Progenitor cell of endocrine pancreas (in vitro differentiated cells): ENCODE measurements around the gene PCDHGA1. TPM values are rescaled to one million over a fixed set of nuclear protein-coding genes. Genes with fewer than 3 reads are reported as not detected.

Experiments
- DNase-seq: peaks from one replicate; pipeline ENCODE4 v3.0.0; 2021; ENCODE audit warnings: low spot score; ENCODE audit not compliant: unreplicated experiment
- H3K27ac Mint-ChIP-seq: 2 replicates; pipeline ENCODE4 v1.8.0; 2021; ENCODE audit warnings: mild to moderate bottlenecking, moderate library complexity, mixed read lengths
- H3K27me3 Mint-ChIP-seq: 2 replicates; pipeline ENCODE4 v1.8.0; 2021; ENCODE audit warnings: mixed read lengths
- H3K36me3 Mint-ChIP-seq: 2 replicates; pipeline ENCODE4 v1.8.0; 2022; ENCODE audit warnings: mixed read lengths; ENCODE audit not compliant: insufficient read depth
- H3K4me1 Mint-ChIP-seq: 2 replicates; pipeline ENCODE4 v1.8.0; 2021; ENCODE audit warnings: low read depth, mixed read lengths
- H3K4me3 Mint-ChIP-seq: 2 replicates; pipeline ENCODE4 v1.8.0; 2021; ENCODE audit warnings: low read depth, mild to moderate bottlenecking, moderate library complexity, mixed read lengths
- H3K9me3 Mint-ChIP-seq: 2 replicates; pipeline ENCODE4 v1.8.0; 2021; ENCODE audit warnings: low read depth, mixed read lengths
- total RNA-seq: library from RNA; stranded (reverse); gene quantifications from 2 replicates; pipeline ENCODE4 v1.2.1, GENCODE V29; 2021
- TF ChIP-seq, protein P1 (sequence below): fragments of 200-600 bp; sonication (generic); IDR thresholded peaks from one replicate; pipeline ENCODE4 v1.5.0; 2021; ENCODE audit warnings: antibody characterized with exemption, mild to moderate bottlenecking; ENCODE audit not compliant: unreplicated experiment

PCDHGA1 gene
- total RNA-seq, 1 donor from 2014 or later: 1.3 TPM

DNA sequence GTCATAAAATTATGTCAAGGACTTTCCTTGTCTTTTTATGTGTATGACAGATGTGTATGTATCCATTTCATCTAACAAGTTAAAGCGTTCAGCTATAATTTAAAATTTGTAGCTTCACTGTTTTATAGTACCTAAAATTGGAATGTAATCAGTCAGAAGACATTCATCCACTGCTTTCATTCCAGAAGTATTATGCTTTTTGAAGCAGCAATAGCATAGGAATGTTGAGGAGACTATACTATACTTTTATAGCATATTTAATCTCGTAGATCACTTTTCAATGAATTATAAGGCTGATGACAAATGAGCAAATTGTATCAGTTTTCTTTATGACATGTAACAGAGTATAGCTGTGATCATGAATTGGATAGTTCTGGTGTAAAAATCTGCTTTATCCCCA, 106.9 kb downstream of the PCDHGA1 start:
- Mint-ChIP-seq H3K36me3 (peaks cover 44% of the 10 kb centered on the region), H3K9me3 (peaks cover 45% of the 10 kb centered on the region), H3K27ac (no peak overlapping the region), H3K4me3 (no peak overlapping the region), H3K4me1 (no peaks in the 10 kb centered on the region), H3K27me3 (no peaks in the 10 kb centered on the region)
- DNase-seq: no peak
- TF ChIP-seq, protein P1, sequence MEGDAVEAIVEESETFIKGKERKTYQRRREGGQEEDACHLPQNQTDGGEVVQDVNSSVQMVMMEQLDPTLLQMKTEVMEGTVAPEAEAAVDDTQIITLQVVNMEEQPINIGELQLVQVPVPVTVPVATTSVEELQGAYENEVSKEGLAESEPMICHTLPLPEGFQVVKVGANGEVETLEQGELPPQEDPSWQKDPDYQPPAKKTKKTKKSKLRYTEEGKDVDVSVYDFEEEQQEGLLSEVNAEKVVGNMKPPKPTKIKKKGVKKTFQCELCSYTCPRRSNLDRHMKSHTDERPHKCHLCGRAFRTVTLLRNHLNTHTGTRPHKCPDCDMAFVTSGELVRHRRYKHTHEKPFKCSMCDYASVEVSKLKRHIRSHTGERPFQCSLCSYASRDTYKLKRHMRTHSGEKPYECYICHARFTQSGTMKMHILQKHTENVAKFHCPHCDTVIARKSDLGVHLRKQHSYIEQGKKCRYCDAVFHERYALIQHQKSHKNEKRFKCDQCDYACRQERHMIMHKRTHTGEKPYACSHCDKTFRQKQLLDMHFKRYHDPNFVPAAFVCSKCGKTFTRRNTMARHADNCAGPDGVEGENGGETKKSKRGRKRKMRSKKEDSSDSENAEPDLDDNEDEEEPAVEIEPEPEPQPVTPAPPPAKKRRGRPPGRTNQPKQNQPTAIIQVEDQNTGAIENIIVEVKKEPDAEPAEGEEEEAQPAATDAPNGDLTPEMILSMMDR: no peak

DNA sequence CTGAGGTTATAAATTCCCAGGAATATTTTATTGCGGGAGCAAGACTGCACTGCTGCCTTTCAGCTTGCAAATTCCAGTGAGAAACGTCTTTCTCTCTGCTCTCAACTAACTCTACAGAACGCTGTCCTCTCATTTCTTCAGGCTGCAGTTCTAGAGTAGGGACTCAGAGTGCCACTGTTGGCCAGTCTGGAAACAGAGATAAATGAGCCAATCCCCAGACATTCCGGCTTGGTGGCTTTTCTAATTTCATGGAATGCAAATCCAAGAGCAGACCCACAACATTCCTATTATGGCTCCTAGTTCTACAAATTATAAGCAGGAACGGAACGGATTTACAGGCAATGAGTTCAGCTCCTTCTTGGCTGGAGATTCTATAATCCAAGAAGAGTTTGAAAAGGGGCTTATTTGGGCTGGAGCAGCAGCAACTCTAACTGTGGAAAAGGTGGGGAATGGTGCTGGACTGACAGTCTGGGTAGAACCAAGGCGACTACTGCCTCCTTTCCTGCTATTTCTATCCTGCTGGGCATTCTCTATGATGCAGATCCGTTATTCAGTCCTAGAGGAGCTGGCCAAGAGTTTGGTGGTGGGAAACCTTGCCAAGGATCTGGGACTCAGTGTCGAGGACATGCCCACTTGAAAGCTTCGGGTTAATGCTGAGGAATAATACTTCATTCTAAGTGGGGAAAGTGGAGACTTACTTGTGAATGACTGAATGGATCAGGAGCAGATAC, 109.3 kb downstream of the PCDHGA1 start:
- peaks cover 37% of the 10 kb centered on the region for H3K36me3 Mint-ChIP-seq
- TF ChIP-seq, protein P1: no peak
- peaks cover 37% of the 10 kb centered on the region for H3K9me3 Mint-ChIP-seq
- H3K4me1 Mint-ChIP-seq: no peaks in the 10 kb centered on the region
- H3K27ac Mint-ChIP-seq: no peak overlapping the region
- no peak for DNase-seq
- H3K27me3 Mint-ChIP-seq: no peaks in the 10 kb centered on the region
- no peak overlapping the region for H3K4me3 Mint-ChIP-seq

DNA sequence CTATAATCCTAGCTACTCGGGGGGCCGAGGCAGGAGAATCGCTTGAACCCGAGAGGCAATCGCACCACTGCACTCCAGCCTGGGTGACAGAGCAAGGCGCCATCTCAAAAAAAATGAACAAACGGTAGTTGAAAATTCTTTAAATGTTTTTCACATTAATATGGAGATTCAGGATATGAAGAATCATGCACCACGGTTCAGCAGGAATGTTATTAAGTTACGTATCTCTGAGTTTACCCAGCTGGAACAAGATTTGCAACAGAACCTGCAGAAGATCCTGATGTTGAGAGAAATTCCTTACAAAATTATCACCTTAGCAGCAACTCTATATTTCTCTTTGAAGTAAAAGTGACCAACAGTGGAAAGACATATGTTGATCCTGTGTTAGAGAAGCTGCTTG, 110.0 kb downstream of the PCDHGA1 start:
- Mint-ChIP-seq H3K27me3 (no peaks in the 10 kb centered on the region), H3K9me3 (peaks cover 34% of the 10 kb centered on the region), H3K4me3 (no peak overlapping the region), H3K4me1 (no peaks in the 10 kb centered on the region), H3K36me3 (peaks cover 36% of the 10 kb centered on the region), H3K27ac (no peak overlapping the region)
- TF ChIP-seq, protein P1: no peak
- no peak for DNase-seq

DNA sequence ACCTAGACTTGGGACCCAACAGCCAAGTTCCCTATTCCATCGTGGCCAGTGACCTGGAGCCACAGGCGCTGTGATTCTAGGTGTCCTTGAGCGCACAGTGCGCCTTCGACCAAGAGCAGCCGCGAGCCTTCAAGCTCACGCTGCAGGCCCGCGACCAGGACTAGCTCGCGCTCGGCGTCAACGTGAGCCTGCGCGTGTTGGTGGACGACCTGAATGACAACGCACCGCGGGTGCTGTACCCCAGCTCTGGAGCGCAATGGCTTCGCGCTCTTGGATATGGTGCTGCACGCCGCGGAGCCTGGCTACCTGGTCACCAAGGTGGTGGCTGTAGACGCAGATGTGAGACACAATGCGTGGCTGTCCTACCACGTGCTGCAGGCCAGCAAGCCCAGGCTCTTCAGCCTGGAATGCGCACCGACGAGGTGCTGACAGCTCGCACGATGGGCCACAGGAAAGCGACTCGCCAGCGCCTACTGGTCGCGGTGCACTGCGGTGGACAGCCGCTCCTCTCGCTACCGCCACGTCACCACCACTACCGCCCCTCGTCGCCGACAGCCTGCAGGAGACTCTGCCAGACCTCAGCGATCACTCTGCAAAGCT, 111.4 kb downstream of the PCDHGA1 start:
- Mint-ChIP-seq H3K4me1 (no peaks in the 10 kb centered on the region), H3K27me3 (no peaks in the 10 kb centered on the region), H3K9me3 (peaks cover 25% of the 10 kb centered on the region), H3K36me3 (peaks cover 31% of the 10 kb centered on the region), H3K4me3 (no peak overlapping the region), H3K27ac (no peak overlapping the region)
- no peak for DNase-seq
- TF ChIP-seq, protein P1: no peak

DNA sequence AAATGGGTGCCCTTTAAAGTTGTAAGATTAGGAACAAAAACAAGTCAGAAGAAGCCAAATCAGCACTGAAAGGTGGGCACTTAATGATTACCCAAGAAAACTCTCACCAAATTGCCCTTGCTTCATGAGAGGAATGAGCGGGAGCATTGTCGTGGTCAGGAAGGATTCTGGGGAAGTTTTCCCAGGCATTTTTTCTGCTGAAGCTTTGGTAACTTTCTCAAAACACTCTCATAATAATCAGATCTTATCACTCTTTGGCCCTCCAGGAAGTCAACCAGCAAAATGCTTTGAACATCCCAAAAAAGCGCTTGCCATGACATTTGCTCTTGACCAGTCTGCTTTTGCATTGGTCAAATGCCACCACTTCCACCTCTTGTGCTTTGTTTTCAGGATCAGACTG, 135.0 kb downstream of the PCDHGA1 start:
- DNase-seq: no peak
- no peaks in the 10 kb centered on the region for H3K9me3 Mint-ChIP-seq
- H3K27me3 Mint-ChIP-seq: no peaks in the 10 kb centered on the region
- H3K4me1 Mint-ChIP-seq: no peaks in the 10 kb centered on the region
- H3K36me3 Mint-ChIP-seq: no peaks in the 10 kb centered on the region
- TF ChIP-seq, protein P1: no peak
- H3K27ac Mint-ChIP-seq: no peak overlapping the region
- no peak overlapping the region for H3K4me3 Mint-ChIP-seq
